Measurements from ENCODE around the gene CDC42SE2. TPM values are rescaled to one million over a fixed set of nuclear protein-coding genes. Genes with fewer than 3 reads are reported as not detected.

The CDC42SE2 gene, protein sequence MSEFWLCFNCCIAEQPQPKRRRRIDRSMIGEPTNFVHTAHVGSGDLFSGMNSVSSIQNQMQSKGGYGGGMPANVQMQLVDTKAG
- 10 to 100 TPM; 68.3 to 99.6 TPM for total RNA-seq

- DNase-seq (peak; percentile 91), ATAC-seq (peak; percentile 86)
- peaks cover 44% of the 10 kb centered on the region for H3K4me1 Mint-ChIP-seq
- intact Hi-C loops (cut with DNase I, micrococcal nuclease), result loop anchor here (1.0 to 10.0 kb wide), 10 partner anchors 10 to 531 kb away; partner anchors contain the start of genes HINT1 (in 2 of the 2), FNIP1 (in 1 of the 2) and LYRM7 (in 1 of the 2)
- H3K9me3 Mint-ChIP-seq (ENCODE audit: low read depth), result no peaks in the 10 kb centered on the region
- CTCF ChIA-PET, result interaction anchor here (0.7 to 5.0 kb wide), 14 partner anchors 9 to 152 kb away, joined by 3 to 46 read pairs (median 5); no protein-coding TSS in a partner anchor
- peak within 1 kb of the TSS; percentile 96 for H3K27ac Mint-ChIP-seq
- POLR2A ChIA-PET, result interaction anchor here (0.7 to 4.4 kb wide), 18 partner anchors 9 to 269 kb away, joined by 3 to 50 read pairs (median 8); partner anchors contain the start of gene HINT1
- H3K4me3 Mint-ChIP-seq, result peak within 1 kb of the TSS; percentile 81
- peaks cover 38% of the 10 kb centered on the region for H3K36me3 Mint-ChIP-seq (ENCODE audit: low read depth)
- H3K27me3 Mint-ChIP-seq, result no peaks in the 10 kb centered on the region
Measured at GRCh38 chr5:131263648-131264450, at the start of gene CDC42SE2. Gene CDC42SE2, plus strand, starts transcription at chr5:131264053. Its CDS starts 95,441 bp downstream, at chr5:131359494.

DNA sequence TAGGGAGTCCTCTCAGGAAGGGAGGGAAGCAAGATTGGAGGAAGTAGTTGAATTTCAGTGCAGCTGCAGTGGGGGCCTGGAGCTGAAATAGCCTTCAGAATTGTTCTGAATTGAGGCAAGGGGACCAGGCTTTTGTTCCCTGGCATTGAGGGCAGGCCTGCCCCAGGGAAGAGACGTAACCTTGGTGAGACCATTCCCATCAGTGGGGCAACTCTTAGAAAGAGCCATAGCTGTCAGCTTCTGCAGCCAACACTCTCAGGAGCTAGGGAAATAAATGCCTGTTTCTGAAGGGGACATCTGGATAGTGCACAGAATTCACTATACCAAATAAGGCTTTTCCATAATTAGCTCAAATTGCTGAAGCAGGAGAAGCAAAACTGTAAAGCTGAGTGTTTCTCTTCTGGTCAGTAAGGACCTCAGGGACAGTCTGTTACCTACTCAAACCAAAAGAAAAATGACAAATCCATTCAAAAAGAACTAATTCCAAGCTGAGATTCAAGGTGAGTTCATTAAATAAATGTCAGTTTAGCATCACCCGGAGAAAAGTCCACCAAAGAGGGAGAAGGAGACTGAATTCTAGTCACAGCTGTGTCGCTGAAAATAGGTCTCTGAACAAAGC is 49.1 kb upstream of the CDC42SE2 start:
- peaks cover 1% of the 10 kb centered on the region for H3K36me3 Mint-ChIP-seq (ENCODE audit: low read depth)
- H3K27me3 Mint-ChIP-seq, result no peaks in the 10 kb centered on the region
- intact Hi-C loops (cut with DNase I, micrococcal nuclease), result no loop called here
- CTCF ChIA-PET, result interaction anchor here (0.7 to 1.8 kb wide), 5 partner anchors 8 to 233 kb away, joined by 3 to 5 read pairs (median 3); no protein-coding TSS in a partner anchor
- no peak overlapping the region for H3K27ac Mint-ChIP-seq
- no peaks in the 10 kb centered on the region for H3K9me3 Mint-ChIP-seq (ENCODE audit: low read depth)
- ATAC-seq, result no peak
- DNase-seq, result no peak
- POLR2A ChIA-PET, result interaction anchor here (0.5 kb wide), 1 partner anchor 18 kb away, joined by 3 read pairs; no protein-coding TSS in a partner anchor
- H3K4me1 Mint-ChIP-seq, result peaks cover 50% of the 10 kb centered on the region
- no peak overlapping the region for H3K4me3 Mint-ChIP-seq

DNA sequence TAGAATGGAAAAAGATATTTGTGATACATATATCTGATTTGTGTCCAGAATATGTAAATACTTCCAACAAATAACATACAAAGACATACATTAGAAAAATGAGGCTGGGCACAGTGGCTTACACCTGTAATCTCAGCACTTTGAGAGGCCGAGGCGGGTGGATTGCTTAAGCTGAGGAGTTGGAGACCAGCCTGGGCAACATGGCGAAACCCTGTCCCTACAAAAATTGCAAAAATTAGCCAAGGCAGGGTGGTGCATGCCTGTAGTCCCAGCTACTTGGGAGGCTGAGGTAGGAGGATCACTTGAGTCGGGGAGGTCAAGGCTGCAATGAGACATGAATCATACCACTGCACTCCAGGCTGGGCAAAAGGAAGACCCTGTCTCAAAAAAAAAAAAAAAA is 46.1 kb upstream of the CDC42SE2 start:
- H3K27ac Mint-ChIP-seq, result no peak overlapping the region
- ChIA-PET POLR2A (no interaction called here), CTCF (no interaction called here)
- no peaks in the 10 kb centered on the region for H3K9me3 Mint-ChIP-seq (ENCODE audit: low read depth)
- peaks cover 36% of the 10 kb centered on the region for H3K4me1 Mint-ChIP-seq
- no peak for DNase-seq
- no peaks in the 10 kb centered on the region for H3K36me3 Mint-ChIP-seq (ENCODE audit: low read depth)
- intact Hi-C loops (cut with DNase I, micrococcal nuclease), result no loop called here
- no peaks in the 10 kb centered on the region for H3K27me3 Mint-ChIP-seq
- H3K4me3 Mint-ChIP-seq, result no peak overlapping the region
- no peak for ATAC-seq

DNA sequence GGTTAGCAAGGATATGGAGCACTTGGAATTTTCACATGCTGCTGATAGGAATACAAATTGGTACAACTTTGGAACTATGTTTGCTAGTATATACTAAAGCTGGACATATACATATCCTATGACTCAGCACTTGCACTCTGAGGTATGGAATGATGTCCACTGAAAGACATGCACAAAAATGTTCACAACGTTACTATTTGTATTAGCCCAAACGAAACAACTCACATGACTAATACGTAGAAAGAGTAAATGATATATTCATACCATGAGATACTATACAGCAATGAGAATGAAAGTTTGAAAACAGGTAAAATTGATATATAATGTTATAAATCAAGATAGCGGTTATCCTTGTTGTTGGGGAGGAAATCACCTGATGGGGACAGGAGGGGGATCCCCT is 45.5 kb upstream of the CDC42SE2 start:
- no peak overlapping the region for H3K27ac Mint-ChIP-seq
- peak; percentile 34 for ATAC-seq
- H3K4me1 Mint-ChIP-seq, result peaks cover 36% of the 10 kb centered on the region
- CTCF ChIA-PET, result no interaction called here
- intact Hi-C loops (cut with DNase I, micrococcal nuclease), result no loop called here
- POLR2A ChIA-PET, result no interaction called here
- no peaks in the 10 kb centered on the region for H3K36me3 Mint-ChIP-seq (ENCODE audit: low read depth)
- H3K9me3 Mint-ChIP-seq (ENCODE audit: low read depth), result no peaks in the 10 kb centered on the region
- no peak overlapping the region for H3K4me3 Mint-ChIP-seq
- no peaks in the 10 kb centered on the region for H3K27me3 Mint-ChIP-seq
- DNase-seq, result no peak

GRCh38 chr5:131220566-131220965 is 43.3 kb upstream of the CDC42SE2 start:
- ATAC-seq, result no peak
- H3K36me3 Mint-ChIP-seq (ENCODE audit: low read depth), result no peaks in the 10 kb centered on the region
- no peak overlapping the region for H3K4me3 Mint-ChIP-seq
- DNase-seq, result no peak
- no peaks in the 10 kb centered on the region for H3K27me3 Mint-ChIP-seq
- H3K9me3 Mint-ChIP-seq (ENCODE audit: low read depth), result no peaks in the 10 kb centered on the region
- CTCF ChIA-PET, result interaction anchor here (1.6 kb wide), 1 partner anchor 69 kb away, joined by 4 read pairs; no protein-coding TSS in a partner anchor
- H3K27ac Mint-ChIP-seq, result no peak overlapping the region
- peaks cover 24% of the 10 kb centered on the region for H3K4me1 Mint-ChIP-seq
- POLR2A ChIA-PET, result no interaction called here
- intact Hi-C loops (cut with DNase I, micrococcal nuclease), result loop anchor here in 1 of 2 experiments (1.0 to 10.0 kb wide), 2 partner anchors 8 to 346 kb away; no protein-coding TSS in a partner anchor

GRCh38 chr5:131221008-131221703 is 42.7 kb upstream of the CDC42SE2 start:
- Mint-ChIP-seq H3K27ac (no peak overlapping the region), H3K36me3 (ENCODE audit: low read depth) (no peaks in the 10 kb centered on the region), H3K4me1 (peaks cover 24% of the 10 kb centered on the region), H3K27me3 (no peaks in the 10 kb centered on the region), H3K4me3 (no peak overlapping the region), H3K9me3 (ENCODE audit: low read depth) (no peaks in the 10 kb centered on the region)
- CTCF ChIA-PET, result interaction anchor here (0.6 to 1.6 kb wide), 4 partner anchors 16 to 69 kb away, joined by 3 to 4 read pairs (median 3); no protein-coding TSS in a partner anchor
- intact Hi-C loops (cut with DNase I, micrococcal nuclease), result loop anchor here in 1 of 2 experiments (10.0 kb wide), 1 partner anchor 346 kb away; no protein-coding TSS in a partner anchor
- DNase-seq (no peak), ATAC-seq (no peak)
- POLR2A ChIA-PET, result interaction anchor here (0.7 kb wide), 2 partner anchors 134 to 1004 kb away, joined by 5 to 9 read pairs; no protein-coding TSS in a partner anchor

GRCh38 chr5:131221888-131222287 is 42.0 kb upstream of the CDC42SE2 start:
- CTCF ChIA-PET, result interaction anchor here (0.6 to 1.6 kb wide), 4 partner anchors 15 to 68 kb away, joined by 3 to 4 read pairs (median 3); no protein-coding TSS in a partner anchor
- no peaks in the 10 kb centered on the region for H3K9me3 Mint-ChIP-seq (ENCODE audit: low read depth)

GRCh38 chr5:131222731-131223130 is 41.1 kb upstream of the CDC42SE2 start:
- no peak overlapping the region for H3K4me3 Mint-ChIP-seq
- intact Hi-C loops (cut with DNase I, micrococcal nuclease), result loop anchor here in 1 of 2 experiments (10.0 kb wide), 1 partner anchor 348 kb away; no protein-coding TSS in a partner anchor
- DNase-seq, result no peak
- H3K9me3 Mint-ChIP-seq (ENCODE audit: low read depth), result no peaks in the 10 kb centered on the region
- H3K27me3 Mint-ChIP-seq, result no peaks in the 10 kb centered on the region
- CTCF ChIA-PET, result interaction anchor here (0.9 to 1.6 kb wide), 4 partner anchors 9 to 43 kb away, joined by 3 to 6 read pairs (median 4); no protein-coding TSS in a partner anchor
- POLR2A ChIA-PET, result no interaction called here
- H3K27ac Mint-ChIP-seq, result no peak overlapping the region
- H3K36me3 Mint-ChIP-seq (ENCODE audit: low read depth), result no peaks in the 10 kb centered on the region
- ATAC-seq, result no peak
- peaks cover 22% of the 10 kb centered on the region for H3K4me1 Mint-ChIP-seq

More at GRCh38 chr5:131221888-131222287, 42.0 kb upstream of the CDC42SE2 start:
- POLR2A ChIA-PET, result interaction anchor here (0.7 kb wide), 2 partner anchors 135 to 1003 kb away, joined by 5 to 9 read pairs; no protein-coding TSS in a partner anchor
- DNase-seq (no peak), ATAC-seq (no peak)
- H3K36me3 Mint-ChIP-seq (ENCODE audit: low read depth), result no peaks in the 10 kb centered on the region
- H3K27ac Mint-ChIP-seq, result peak overlapping the region; percentile 27
- no peaks in the 10 kb centered on the region for H3K27me3 Mint-ChIP-seq
- intact Hi-C loops (cut with DNase I, micrococcal nuclease), result loop anchor here in 1 of 2 experiments (10.0 kb wide), 1 partner anchor 347 kb away; no protein-coding TSS in a partner anchor
- H3K4me1 Mint-ChIP-seq, result peaks cover 22% of the 10 kb centered on the region
- H3K4me3 Mint-ChIP-seq, result no peak overlapping the region

DNA sequence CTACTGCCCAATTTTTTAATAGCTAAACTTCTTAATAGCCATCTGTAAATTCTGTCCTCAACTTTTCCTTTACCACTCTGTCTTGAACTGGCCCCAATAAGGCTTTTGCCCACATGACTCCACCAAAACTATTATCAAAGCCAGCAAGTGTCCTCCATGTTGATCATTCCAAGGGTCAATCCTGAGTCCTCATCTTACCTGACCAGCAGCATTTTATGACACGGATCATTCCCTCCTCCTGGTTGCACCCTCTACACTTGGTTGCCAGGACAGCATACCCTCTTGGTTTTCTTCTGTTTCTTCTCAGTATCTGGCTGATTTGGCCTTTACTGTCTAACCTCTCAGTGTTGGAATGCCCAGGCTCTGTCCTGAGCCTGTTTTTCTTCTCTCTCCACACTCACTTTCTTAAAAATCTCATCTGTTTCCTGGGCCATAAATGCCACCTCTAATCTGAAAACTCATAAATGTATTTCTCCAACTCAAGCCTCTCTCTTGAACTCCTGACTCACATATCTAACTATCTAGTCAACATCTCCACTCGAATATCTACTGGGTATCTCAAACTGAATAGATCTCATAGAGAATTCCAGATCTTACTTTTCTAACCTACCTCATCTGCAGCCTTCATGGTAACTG is 40.0 kb upstream of the CDC42SE2 start:
- ATAC-seq (no peak), DNase-seq (no peak)
- Mint-ChIP-seq H3K27me3 (no peaks in the 10 kb centered on the region), H3K9me3 (ENCODE audit: low read depth) (no peaks in the 10 kb centered on the region), H3K4me3 (no peak overlapping the region), H3K4me1 (peaks cover 15% of the 10 kb centered on the region), H3K36me3 (ENCODE audit: low read depth) (no peaks in the 10 kb centered on the region), H3K27ac (no peak overlapping the region)
- ChIA-PET POLR2A (no interaction called here), CTCF (interaction anchor here (0.9 to 1.3 kb wide), 4 partner anchors 10 to 42 kb away, joined by 3 to 6 read pairs (median 4); no protein-coding TSS in a partner anchor)
- intact Hi-C loops (cut with DNase I, micrococcal nuclease), result loop anchor here in 1 of 2 experiments (10.0 kb wide), 1 partner anchor 349 kb away; no protein-coding TSS in a partner anchor
